ENCODE results near the gene DHRS12.

DHRS12 gene

DNA sequence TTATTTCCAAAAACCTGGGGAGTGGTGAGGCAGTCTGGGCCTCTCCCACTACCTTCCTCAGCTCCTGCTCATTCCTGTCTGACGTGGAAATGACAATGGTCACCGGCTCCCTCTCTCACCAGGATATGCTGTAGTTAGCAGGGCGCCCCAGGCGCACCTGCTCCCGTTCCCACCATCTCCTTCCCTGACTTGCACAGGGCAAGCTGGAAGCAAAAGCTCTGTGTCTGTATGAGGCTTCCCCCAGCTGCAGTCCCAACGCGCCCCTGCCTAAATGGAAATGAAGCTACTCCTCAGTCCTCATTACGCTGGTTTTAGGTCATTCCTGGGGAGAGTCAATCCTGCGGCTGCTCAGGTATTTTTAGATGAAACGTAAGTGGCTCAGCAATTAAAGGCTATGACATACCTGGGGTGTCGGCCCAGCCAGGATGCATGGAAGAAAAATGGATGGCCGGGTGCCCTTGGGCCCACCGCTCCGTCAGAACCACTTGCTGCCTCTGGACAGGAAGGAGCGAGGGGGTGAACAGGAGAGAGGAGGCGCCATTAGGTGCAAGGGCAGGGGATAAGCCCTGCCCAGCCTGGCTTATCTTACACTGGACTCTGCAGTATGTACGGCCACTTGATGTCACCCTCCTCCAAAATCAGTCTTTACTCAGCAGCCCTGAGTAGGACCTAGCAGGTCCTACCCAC, 32.4 kb downstream of the DHRS12 start:
- Histone ChIP-seq H3K27ac (no peak overlapping the region), H3K4me3 (ENCODE audit: low read depth in 1 of 2, low read length in 1 of 2) (no peak overlapping the region), H3K4me1 (ENCODE audit: control insufficient read depth in 1 of 2, insufficient read depth in 1 of 2, low read depth in 1 of 2, low read length in 1 of 2) (no peaks in the 10 kb centered on the region), H3K36me3 (peaks cover 59% of the 10 kb centered on the region), H3K27me3 (peaks cover 18% of the 10 kb centered on the region), H3K9me3 (no peaks in the 10 kb centered on the region)
- TF ChIP-seq, protein P1, sequence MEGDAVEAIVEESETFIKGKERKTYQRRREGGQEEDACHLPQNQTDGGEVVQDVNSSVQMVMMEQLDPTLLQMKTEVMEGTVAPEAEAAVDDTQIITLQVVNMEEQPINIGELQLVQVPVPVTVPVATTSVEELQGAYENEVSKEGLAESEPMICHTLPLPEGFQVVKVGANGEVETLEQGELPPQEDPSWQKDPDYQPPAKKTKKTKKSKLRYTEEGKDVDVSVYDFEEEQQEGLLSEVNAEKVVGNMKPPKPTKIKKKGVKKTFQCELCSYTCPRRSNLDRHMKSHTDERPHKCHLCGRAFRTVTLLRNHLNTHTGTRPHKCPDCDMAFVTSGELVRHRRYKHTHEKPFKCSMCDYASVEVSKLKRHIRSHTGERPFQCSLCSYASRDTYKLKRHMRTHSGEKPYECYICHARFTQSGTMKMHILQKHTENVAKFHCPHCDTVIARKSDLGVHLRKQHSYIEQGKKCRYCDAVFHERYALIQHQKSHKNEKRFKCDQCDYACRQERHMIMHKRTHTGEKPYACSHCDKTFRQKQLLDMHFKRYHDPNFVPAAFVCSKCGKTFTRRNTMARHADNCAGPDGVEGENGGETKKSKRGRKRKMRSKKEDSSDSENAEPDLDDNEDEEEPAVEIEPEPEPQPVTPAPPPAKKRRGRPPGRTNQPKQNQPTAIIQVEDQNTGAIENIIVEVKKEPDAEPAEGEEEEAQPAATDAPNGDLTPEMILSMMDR (IDR thresholded peaks at IDR 0.05), result no peak

DNA sequence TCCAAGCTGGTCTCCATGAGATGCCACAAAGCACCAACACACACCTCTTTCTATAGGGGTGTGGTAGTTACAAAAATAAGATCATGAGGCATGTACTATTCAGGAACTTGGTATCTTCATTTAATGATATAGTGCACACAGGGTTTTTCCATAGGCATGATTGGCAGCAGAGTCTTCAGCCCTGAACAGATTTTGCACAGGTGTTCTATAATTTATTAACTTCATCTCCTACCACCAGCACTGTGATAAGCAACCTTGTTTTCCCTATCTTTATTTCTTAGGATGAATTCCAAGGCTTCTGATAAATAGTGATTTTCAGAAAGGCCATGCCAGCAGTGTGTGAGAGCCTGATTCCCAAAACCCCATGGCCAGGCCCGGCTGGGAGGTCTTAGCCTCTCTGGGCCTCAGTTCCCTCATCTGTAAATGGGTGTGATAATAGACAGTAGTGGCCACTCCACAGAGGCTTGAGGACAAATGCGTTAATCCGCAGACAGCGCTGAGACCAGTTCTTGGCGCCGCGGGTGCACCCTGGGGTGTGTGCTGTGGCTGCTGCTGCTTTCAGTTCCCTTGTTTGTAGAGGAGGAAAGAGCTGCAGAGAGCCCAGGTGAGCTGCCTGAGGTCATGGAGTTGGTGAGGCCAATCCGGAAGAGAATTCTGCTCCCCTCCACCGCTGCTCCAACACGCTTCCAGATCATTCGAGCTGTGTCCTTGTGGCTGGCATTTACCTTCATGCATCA, 33.1 kb downstream of the DHRS12 start:
- Histone ChIP-seq H3K4me3 (ENCODE audit: low read depth in 1 of 2, low read length in 1 of 2) (no peak overlapping the region), H3K27me3 (peaks cover 12% of the 10 kb centered on the region), H3K4me1 (ENCODE audit: control insufficient read depth in 1 of 2, insufficient read depth in 1 of 2, low read depth in 1 of 2, low read length in 1 of 2) (no peaks in the 10 kb centered on the region), H3K36me3 (peaks cover 66% of the 10 kb centered on the region), H3K27ac (no peak overlapping the region), H3K9me3 (no peaks in the 10 kb centered on the region)
- TF ChIP-seq, protein P1 (IDR thresholded peaks at IDR 0.05), result no peak

DNA sequence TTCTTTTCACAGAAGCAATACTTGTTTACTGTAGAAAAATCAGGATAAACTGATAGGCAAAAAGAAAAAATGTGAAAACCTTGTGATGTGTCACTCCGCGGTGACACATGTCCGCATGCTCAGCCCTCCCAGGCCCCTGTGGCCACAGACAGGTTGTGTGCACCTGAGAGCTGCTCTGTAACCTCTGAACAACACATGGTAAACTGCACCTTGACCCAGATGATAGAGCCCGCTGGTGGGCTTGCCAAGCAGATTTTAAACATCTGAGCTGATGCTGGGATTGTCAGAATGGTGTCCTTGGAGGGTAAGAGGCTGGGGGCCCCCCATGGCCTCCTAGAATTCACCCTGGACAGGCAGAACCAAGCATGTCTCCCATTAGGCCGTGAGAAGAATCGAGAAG, 33.8 kb downstream of the DHRS12 start:
- H3K4me1 ChIP-seq (ENCODE audit: control insufficient read depth in 1 of 2, insufficient read depth in 1 of 2, low read depth in 1 of 2, low read length in 1 of 2), result no peaks in the 10 kb centered on the region
- H3K27me3 ChIP-seq, result peaks cover 12% of the 10 kb centered on the region
- H3K27ac ChIP-seq, result no peak overlapping the region
- peaks cover 72% of the 10 kb centered on the region for H3K36me3 ChIP-seq
- no peak overlapping the region for H3K4me3 ChIP-seq (ENCODE audit: low read depth in 1 of 2, low read length in 1 of 2)
- H3K9me3 ChIP-seq, result no peaks in the 10 kb centered on the region
- TF ChIP-seq, protein P1 (IDR thresholded peaks at IDR 0.05), result no peak

DNA sequence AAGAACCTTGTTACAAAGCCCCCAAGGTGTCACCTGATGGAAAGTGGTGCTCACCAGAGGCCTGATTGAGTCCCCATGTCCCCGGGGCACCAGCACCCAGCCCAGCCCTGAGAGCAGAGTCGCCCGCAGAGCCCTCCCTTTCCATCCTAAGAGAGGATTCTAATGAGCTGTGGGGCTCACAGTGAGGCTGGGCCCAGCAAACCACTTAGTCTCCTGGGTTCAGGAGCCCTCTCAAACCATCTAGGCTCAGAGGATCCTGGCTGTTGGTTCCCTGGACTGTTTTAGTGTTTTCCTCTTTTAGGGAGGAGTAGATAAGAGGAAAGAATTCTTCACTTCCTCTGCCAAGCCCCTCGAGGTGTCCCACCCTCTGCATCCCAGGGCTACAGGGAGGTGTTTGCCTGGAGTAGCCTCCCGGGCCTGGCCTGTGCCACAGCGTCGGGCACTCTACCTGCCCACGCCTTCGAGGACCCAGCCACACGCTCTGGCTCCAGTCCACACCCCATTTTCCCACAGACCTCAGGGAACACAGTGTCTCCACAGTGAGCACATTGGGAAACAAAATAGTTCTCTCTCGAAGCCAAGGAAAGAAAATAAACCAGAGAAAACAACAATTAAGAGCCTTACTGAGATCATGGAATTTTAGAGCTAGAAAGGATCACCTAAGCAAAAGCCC, 34.4 kb downstream of the DHRS12 start:
- Histone ChIP-seq H3K27ac (no peak overlapping the region), H3K4me1 (ENCODE audit: control insufficient read depth in 1 of 2, insufficient read depth in 1 of 2, low read depth in 1 of 2, low read length in 1 of 2) (peaks cover 2 to 4% of the 10 kb centered on the region in 2 experiments), H3K36me3 (peaks cover 77% of the 10 kb centered on the region), H3K9me3 (no peaks in the 10 kb centered on the region), H3K4me3 (ENCODE audit: low read depth in 1 of 2, low read length in 1 of 2) (no peak overlapping the region), H3K27me3 (peaks cover 12% of the 10 kb centered on the region)
- TF ChIP-seq, protein P1 (IDR thresholded peaks at IDR 0.05), result no peak

DNA sequence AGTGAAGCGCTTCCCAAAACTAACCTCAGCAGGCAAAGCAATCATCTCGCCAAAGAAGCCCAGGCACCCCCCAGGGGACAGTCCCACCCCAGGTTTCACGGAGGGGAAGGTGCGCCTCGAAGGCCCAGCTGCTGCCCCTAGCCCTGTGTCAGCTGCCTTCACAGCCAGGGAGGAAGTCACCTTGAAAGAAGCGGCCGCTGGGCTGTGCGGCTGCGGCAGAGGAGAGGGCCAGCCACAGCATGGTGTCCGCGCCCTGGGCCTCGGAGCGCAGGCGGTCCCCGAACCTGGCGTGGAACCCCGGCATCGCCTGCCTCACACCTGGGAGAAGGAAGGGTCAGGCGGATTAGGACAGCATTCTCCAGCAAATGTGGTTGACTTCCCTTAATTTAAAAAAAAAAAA, 35.0 kb downstream of the DHRS12 start:
- TF ChIP-seq, protein P1 (IDR thresholded peaks at IDR 0.05), result no peak
- H3K4me1 ChIP-seq (ENCODE audit: control insufficient read depth in 1 of 2, insufficient read depth in 1 of 2, low read depth in 1 of 2, low read length in 1 of 2), result peaks cover 8 to 10% of the 10 kb centered on the region in 2 experiments

More for the DNA sequence above, 35.0 kb downstream of the DHRS12 start:
- H3K27me3 ChIP-seq, result peaks cover 12% of the 10 kb centered on the region
- no peaks in the 10 kb centered on the region for H3K9me3 ChIP-seq
- no peak overlapping the region for H3K4me3 ChIP-seq (ENCODE audit: low read depth in 1 of 2, low read length in 1 of 2)
- no peak overlapping the region for H3K27ac ChIP-seq
- peaks cover 84% of the 10 kb centered on the region for H3K36me3 ChIP-seq

Measured in neutrophil (primary cell).